H1 (cell line): ENCODE data around the gene LRRC27. TPM values are rescaled to one million over a fixed set of nuclear protein-coding genes. Genes with fewer than 3 reads are reported as not detected.

Experiments
- CTCF ChIA-PET: fragments of 300-600 bp; sonication (Branson Sonifier 250); formaldehyde crosslinking; loops from one replicate; lab custom pipeline; 2021; ENCODE audit not compliant: partially characterized antibody; lab: Charles Lee
- POLR2A ChIA-PET: fragments of 300-600 bp; sonication (Branson Sonifier 250); formaldehyde crosslinking; loops from one replicate; lab custom pipeline; 2021; ENCODE audit warnings: inconsistent platforms; ENCODE audit not compliant: partially characterized antibody; lab: Charles Lee
- DNase-seq, 2 experiments: peaks; one replicate each; pipeline versions ENCODE4 v3.0.0 to v3.0.0-alpha.2; 2010 to 2022; ENCODE audit warnings: low spot score in 2 of 2, low read depth in 1 of 2, mixed read lengths in 1 of 2
- FAIRE-seq: peaks from 2 replicates; lab custom pipeline; 2011; peaks lifted over from hg19 to GRCh38; lab: Jason Lieb, UNC
- H2AFZ ChIP-seq: 2 replicates; pipeline ENCODE4 v1.8.1; 2012; ENCODE audit warnings: low read length, inconsistent platforms
- H2AK5ac ChIP-seq: 2 replicates; pipeline ENCODE4 v1.6.1; 2013; ENCODE audit warnings: low read depth, low read length
- H2BK120ac ChIP-seq: replicated peaks from 2 replicates; pipeline ENCODE3; 2013; ENCODE audit warnings: low read depth, low read length, inconsistent platforms
- H2BK12ac ChIP-seq: 2 replicates; pipeline ENCODE4 v1.6.1; 2013; ENCODE audit warnings: low read depth, low read length
- H2BK15ac ChIP-seq: 2 replicates; pipeline ENCODE4 v1.6.1; 2013; ENCODE audit warnings: low read length
- H2BK20ac ChIP-seq: 2 replicates; pipeline ENCODE4 v1.6.1; 2013; ENCODE audit warnings: low read length
- H2BK5ac ChIP-seq: 2 replicates; pipeline ENCODE4 v1.6.1; 2013; ENCODE audit warnings: low read depth, low read length
- H3K14ac ChIP-seq: 2 replicates; pipeline ENCODE4 v1.6.1; 2013; ENCODE audit warnings: inconsistent platforms; ENCODE audit not compliant: insufficient read length
- H3K18ac ChIP-seq: 2 replicates; pipeline ENCODE4 v1.6.1; 2013; ENCODE audit warnings: low read length; ENCODE audit errors: extremely low read depth
- H3K23ac ChIP-seq: 2 replicates; pipeline ENCODE4 v1.6.1; 2013; ENCODE audit warnings: inconsistent platforms; ENCODE audit not compliant: insufficient read length
- H3K23me2 ChIP-seq: 2 replicates; pipeline ENCODE4 v1.6.1; 2013; ENCODE audit warnings: low read depth, low read length
- H3K27ac ChIP-seq: 2 replicates; pipeline ENCODE4 v1.6.1; 2011; ENCODE audit warnings: low read depth, low read length, inconsistent platforms
- H3K27me3 ChIP-seq, 4 experiments: replicated peaks in 1 of 4; 1 replicate in 1 of 4; 2 replicates in 3 of 4; pipeline versions ENCODE4 v1.6.1 to v1.8.1; 2011 to 2013; ENCODE audit warnings: low read length in 3 of 4, mild to moderate bottlenecking in 3 of 4, inconsistent platforms in 2 of 4, mixed read lengths in 2 of 4, moderate library complexity in 1 of 4; ENCODE audit not compliant: control insufficient read depth in 3 of 4, insufficient read depth in 3 of 4; ENCODE audit errors: extremely low read depth in 1 of 4
- H3K36me3 ChIP-seq, 4 experiments: 2 replicates each; pipeline versions ENCODE4 v1.6.1 to v1.8.1; 2011 to 2013; ENCODE audit warnings: mild to moderate bottlenecking in 4 of 4, low read length in 3 of 4, moderate library complexity in 2 of 4, control low read depth in 1 of 4, inconsistent platforms in 1 of 4; ENCODE audit not compliant: insufficient read depth in 4 of 4, control insufficient read depth in 2 of 4
- H3K4ac ChIP-seq: replicated peaks from 2 replicates; pipeline ENCODE3; 2013; ENCODE audit warnings: low read length, low read depth, mixed read lengths, inconsistent platforms; ENCODE audit not compliant: insufficient read length
- H3K4me1 ChIP-seq, 4 experiments: replicated peaks in 1 of 4; 1 replicate in 1 of 4; 2 replicates in 3 of 4; pipeline versions ENCODE4 v1.6.1 to v1.8.1; 2011 to 2013; ENCODE audit warnings: low read length in 3 of 4, inconsistent platforms in 2 of 4, mixed read lengths in 1 of 4; ENCODE audit not compliant: insufficient read depth in 4 of 4, control insufficient read depth in 3 of 4
- H3K4me2 ChIP-seq, 2 experiments: 2 replicates each; pipeline versions ENCODE4 v1.6.1 to v1.8.1; 2011 to 2013; ENCODE audit warnings: low read depth in 2 of 2, low read length in 2 of 2, control low read depth in 1 of 2, inconsistent platforms in 1 of 2, mild to moderate bottlenecking in 1 of 2; ENCODE audit not compliant: insufficient read depth in 1 of 2
- H3K4me3 ChIP-seq, 4 experiments: fragments of 200-600, 300-600 bp in 1 of 4; sonication (generic), shearing (Covaris generic), sonication (Bioruptor Twin) in 1 of 4; 2 replicates each; pipeline versions ENCODE4 v1.5.1 to v1.8.1; 2011 to 2016; ENCODE audit warnings: low read length in 4 of 4, low read depth in 3 of 4, control low read depth in 2 of 4, inconsistent platforms in 2 of 4, mild to moderate bottlenecking in 2 of 4, mixed read lengths in 1 of 4, moderate library complexity in 1 of 4; ENCODE audit not compliant: insufficient read depth in 2 of 4; ENCODE audit errors: extremely low read depth in 1 of 4
- H3K56ac ChIP-seq: replicated peaks from 2 replicates; pipeline ENCODE3; 2013; ENCODE audit warnings: low read depth, mild to moderate bottlenecking, mixed read lengths, low read length, inconsistent platforms; ENCODE audit not compliant: insufficient read length
- H3K79me1 ChIP-seq: 2 replicates; pipeline ENCODE4 v1.6.1; 2013; ENCODE audit warnings: low read depth, low read length, control low read depth
- H3K79me2 ChIP-seq, 2 experiments: 2 replicates each; pipeline versions ENCODE4 v1.6.1 to v1.8.1; 2012 to 2013; ENCODE audit warnings: low read length in 2 of 2, mild to moderate bottlenecking in 2 of 2, inconsistent platforms in 1 of 2; ENCODE audit not compliant: insufficient read depth in 2 of 2, control insufficient read depth in 1 of 2
- H3K9ac ChIP-seq, 4 experiments: replicated peaks in 1 of 4; 1 replicate in 1 of 4; 2 replicates in 3 of 4; pipeline versions ENCODE4 v1.6.1 to v1.8.1; 2011 to 2013; ENCODE audit warnings: low read depth in 3 of 4, low read length in 3 of 4, control low read depth in 2 of 4, mild to moderate bottlenecking in 2 of 4, moderate library complexity in 2 of 4, inconsistent platforms in 1 of 4; ENCODE audit errors: extremely low read depth in 1 of 4
- H3K9me3 ChIP-seq, 2 experiments: 2 replicates each; pipeline versions ENCODE4 v1.6.1 to v1.8.1; 2012 to 2013; ENCODE audit warnings: mild to moderate bottlenecking in 2 of 2, moderate library complexity in 2 of 2, control low read depth in 1 of 2, inconsistent platforms in 1 of 2, low read depth in 1 of 2, low read length in 1 of 2, mixed read lengths in 1 of 2; ENCODE audit not compliant: insufficient read depth in 2 of 2
- H4K20me1 ChIP-seq, 2 experiments: replicated peaks in 1 of 2; 2 replicates each; pipeline versions ENCODE3 to v1.8.1; 2011 to 2013; ENCODE audit warnings: inconsistent platforms in 2 of 2, low read length in 2 of 2, mild to moderate bottlenecking in 1 of 2; ENCODE audit not compliant: insufficient read depth in 2 of 2, control insufficient read depth in 1 of 2
- H4K5ac ChIP-seq: 2 replicates; pipeline ENCODE4 v1.6.1; 2013; ENCODE audit warnings: low read length, low read depth, mixed read lengths, inconsistent platforms; ENCODE audit not compliant: insufficient read length
- H4K8ac ChIP-seq: 2 replicates; pipeline ENCODE4 v1.8.0; 2013; ENCODE audit warnings: mild to moderate bottlenecking, moderate library complexity, low read length, inconsistent platforms; ENCODE audit not compliant: insufficient read depth; ENCODE audit errors: extremely low read depth
- H4K91ac ChIP-seq: replicated peaks from 2 replicates; pipeline ENCODE3; 2013; ENCODE audit warnings: low read length, mixed read lengths, inconsistent platforms; ENCODE audit not compliant: insufficient read length
- CREB1 ChIP-seq: IDR thresholded peaks from 2 replicates; pipeline ENCODE4 v1.6.1; 2012; ENCODE audit warnings: inconsistent platforms
- HDAC6 ChIP-seq: IDR thresholded peaks from one replicate; pipeline ENCODE4 v1.7.1; 2012; ENCODE audit warnings: low read depth, mild to moderate bottlenecking, inconsistent platforms, low read length, moderate library complexity
- MAFK ChIP-seq: IDR thresholded peaks from 2 replicates; pipeline ENCODE4 v1.6.1; 2012; ENCODE audit warnings: low read depth, mild to moderate bottlenecking, improper control_type of control experiment, low read length
- NRF1 ChIP-seq: IDR thresholded peaks from 2 replicates; pipeline ENCODE4 v1.6.1; 2011; ENCODE audit warnings: mild to moderate bottlenecking, low read depth, low read length, improper control_type of control experiment
- POU5F1 ChIP-seq: IDR thresholded peaks from 2 replicates; pipeline ENCODE4 v1.6.1; 2011; ENCODE audit warnings: low read depth, mild to moderate bottlenecking, low read length, moderate library complexity
- SIX5 ChIP-seq: IDR thresholded peaks from 2 replicates; pipeline ENCODE4 v1.6.1; 2011; ENCODE audit warnings: mild to moderate bottlenecking, low read depth, low read length
- TBP ChIP-seq: IDR thresholded peaks from 2 replicates; pipeline ENCODE4 v1.6.1; 2011; ENCODE audit warnings: low read depth, low read length, improper control_type of control experiment
- WGBS, 2 experiments: shearing (Covaris generic) in 1 of 2; methylation state at CpG; one replicate each; pipeline versions ENCODE4 v1.1.6 to v1.1.7; 2013 to 2015; ENCODE audit warnings: low lambda C conversion rate in 2 of 2, mixed read lengths in 2 of 2, inconsistent platforms in 1 of 2, low coverage in 1 of 2, missing lambda C conversion rate in 1 of 2; ENCODE audit not compliant: insufficient replicate concordance in 2 of 2, insufficient coverage in 1 of 2, insufficient read length in 1 of 2; ENCODE audit errors: extremely low coverage in 1 of 2, missing lambda C conversion rate in 1 of 2; 5-methylcytosine and 5-hydroxymethylcytosine counted together
- polyA plus RNA-seq, 7 experiments: library from polyadenylated mRNA; depleted of rRNA in 3 of 7; stranded (reverse) in 5 of 7; unstranded in 2 of 7; fragments of >200 nt in 5 of 7; fragments of 200-250 nt in 2 of 7; gene quantifications; 1 replicate in 5 of 7; 2 replicates in 1 of 7; 4 replicates in 1 of 7; pipeline versions ENCODE4 v1.2.1 to v1.2.3, GENCODE V29; 2011 to 2013; ENCODE audit warnings: missing spikeins in 2 of 7, mixed read lengths in 2 of 7
- total RNA-seq: library from RNA; stranded (reverse); fragmentation: NEBNext Ultra II Directional; extraction: Animal tissue kit (Norgen Biotek cat#: 25700); gene quantifications from 2 replicates; pipeline ENCODE4 v1.2.1, GENCODE V29; 2021

Gene LRRC27
- total and polyA plus RNA-seq, 2 of the 8 experiments (the other 6 are each of a cell fraction or from before 2014, with no cell fraction given): 1.2 to 3.8 TPM

DNA sequence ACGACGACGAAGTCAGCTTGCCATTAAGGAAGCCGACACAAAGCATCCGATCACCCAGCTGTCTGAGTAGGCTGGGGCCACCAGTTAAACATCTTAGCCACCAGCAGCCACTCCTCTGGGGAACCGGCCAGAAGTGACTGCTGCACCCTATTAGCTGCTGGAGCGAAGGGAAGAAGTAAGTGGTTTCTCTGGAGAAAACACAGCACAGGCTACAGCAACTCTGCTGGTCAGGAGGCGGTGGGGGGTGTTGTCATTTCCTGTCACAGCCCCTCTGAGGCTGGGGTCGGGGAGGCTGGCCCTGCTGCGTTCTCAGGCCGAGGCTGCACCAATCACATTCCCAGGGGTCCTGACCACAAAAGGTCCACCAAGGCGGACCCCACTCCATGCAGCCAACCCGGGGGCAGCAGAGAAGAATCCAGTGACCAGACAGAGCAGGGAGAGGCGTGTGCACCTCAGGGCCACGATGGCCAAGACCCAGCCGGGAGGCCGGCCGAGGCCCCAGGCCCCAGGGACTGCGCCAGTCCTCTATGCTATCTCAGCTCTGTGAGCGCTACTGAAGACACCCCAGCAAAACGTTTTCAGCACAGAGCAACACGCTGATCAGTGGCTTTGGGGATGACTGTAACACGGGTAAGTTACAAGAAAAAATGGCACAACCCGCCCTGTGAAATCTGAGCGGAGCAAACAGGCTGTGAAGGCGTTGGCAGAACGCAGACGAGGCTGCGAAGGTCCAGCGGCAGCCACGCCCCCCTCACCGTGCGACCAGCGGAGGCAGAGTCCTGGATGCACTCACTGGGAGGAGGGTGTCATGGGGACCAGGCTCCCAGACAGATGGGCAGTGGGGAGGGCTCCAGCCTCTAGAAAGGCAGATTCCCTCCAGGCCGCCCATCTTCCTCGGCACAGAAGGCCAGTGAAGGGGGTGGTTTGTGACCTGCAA lies 49.1 kb upstream of the LRRC27 start:
- Histone ChIP-seq H3K36me3 (no peaks in the 10 kb centered on the region), H2BK20ac (no peak overlapping the region), H3K4me3 (no peak overlapping the region), H4K5ac (no peak overlapping the region), H3K9ac (no peak overlapping the region), H3K27ac (no peak overlapping the region), H2BK12ac (no peak overlapping the region), H3K23me2 (no peaks in the 10 kb centered on the region), H4K91ac (no peak overlapping the region), H2AK5ac (no peak overlapping the region), H3K18ac (no peak overlapping the region; the same call in 1 of the 2 replicates), H2BK15ac (no peak overlapping the region), H3K27me3 (no peaks in the 10 kb centered on the region), H3K79me1 (no peaks in the 10 kb centered on the region; the same call in 1 of the 2 replicates), H3K9me3 (no peaks in the 10 kb centered on the region; a peak in 1 of 4 replicates), H3K4me2 (no peak overlapping the region), H4K8ac (no peak overlapping the region), H3K23ac (no peak overlapping the region), H3K4ac (no peak overlapping the region), H2BK5ac (no peak overlapping the region), H2AFZ (no peak overlapping the region), H4K20me1 (peaks cover 0 to 7% of the 10 kb centered on the region in 2 experiments), H2BK120ac (no peak overlapping the region), H3K56ac (no peak overlapping the region), H3K79me2 (no peaks in the 10 kb centered on the region), H3K4me1 (peaks cover 0 to 2% (median 0%) of the 10 kb centered on the region in 4 experiments; a peak in 1 of 7 replicates), H3K14ac (no peak overlapping the region)
- 80% methylated on average over 36 of the region's 36 CpGs; no CpG with 5 or more reads in 1 of the 2 experiments for WGBS, 2 experiments
- FAIRE-seq: no peak
- DNase-seq: no peak
- no peak for TF ChIP-seq NRF1
- TF ChIP-seq CREB1: no peak
- no peak for TF ChIP-seq HDAC6
- no peak for TF ChIP-seq TBP
- TF ChIP-seq POU5F1: no peak
- TF ChIP-seq SIX5: no peak
- no peak for TF ChIP-seq MAFK
- ChIA-PET POLR2A (no interaction called here), CTCF (interaction anchor here (0.5 to 2.3 kb wide), 6 partner anchors 11 to 1217 kb away, joined by 3 to 9 read pairs (median 5); no protein-coding TSS in a partner anchor)
